ENCODE results near the gene NAP1L1. TPM values are rescaled to one million over a fixed set of nuclear protein-coding genes. Genes with fewer than 3 reads are reported as not detected.
"Not testable (repeated sequence)": the region's sequence is repeated elsewhere in the genome, so short reads cannot be mapped to it uniquely, and the experiment has no call there.

NAP1L1 gene
- polyA plus RNA-seq, 4 donors, result 831 to 1,114 (median 928) TPM

GRCh38 chr12:75996861-75997447 is 87.5 kb downstream of the NAP1L1 start:
- no peak for DNase-seq (ENCODE audit: low read depth in 4 of 4, low spot score in 3 of 4)

- DNase-seq (ENCODE audit: low read depth in 4 of 4, low spot score in 3 of 4), result no peak
Observed at GRCh38 chr12:75995691-75996090, 88.8 kb downstream of the NAP1L1 start.

GRCh38 chr12:75994069-75994740 is 90.3 kb downstream of the NAP1L1 start:
- DNase-seq (ENCODE audit: low read depth in 4 of 4, low spot score in 3 of 4), result no peak

- DNase-seq (ENCODE audit: low read depth in 4 of 4, low spot score in 3 of 4), result no peak
Observed at GRCh38 chr12:75991753-75992152, 92.7 kb downstream of the NAP1L1 start.

- DNase-seq (ENCODE audit: low read depth in 4 of 4, low spot score in 3 of 4), result no peak
Observed at GRCh38 chr12:75990189-75990912, 94.1 kb downstream of the NAP1L1 start.

GRCh38 chr12:75987709-75988108 is 96.8 kb downstream of the NAP1L1 start:
- not testable (repeated sequence) for DNase-seq (ENCODE audit: low read depth in 4 of 4, low spot score in 3 of 4)

Other genes with a start within 250 kb of the NAP1L1 start
- gene PHLDA1, start 52.9 kb downstream of the NAP1L1 start, polyA plus RNA-seq (ENCODE audit: insufficient read length in 4 of 4), result 10 to 100 TPM; 39.8 to 46.6 (median 43.0) TPM

Data from left renal pelvis (tissue), 4 donors.